K562 (cell line): ENCODE data around the gene ARL5C.
"Not testable (repeated sequence)": the region's sequence is repeated elsewhere in the genome, so short reads cannot be mapped to it uniquely, and the experiment has no call there.

Experiments used
- EGR1 ChIP-seq: fragments of 450-650 bp; conservative IDR thresholded peaks from 2 replicates; pipeline ENCODE4 v1.6.1; 2017; ENCODE audit warnings: mild to moderate bottlenecking
- FOXP4 ChIP-seq: sonication (generic); formaldehyde crosslinking; IDR thresholded peaks from 2 replicates; pipeline ENCODE4 v1.8.0; 2022; ENCODE audit warnings: mild to moderate bottlenecking, missing genetic modification reagents, borderline replicate concordance
- POLR2AphosphoS2 ChIP-seq: IDR thresholded peaks from 2 replicates; pipeline ENCODE4 v1.6.1; 2012; ENCODE audit warnings: low read length, improper control_type of control experiment
- SLC30A9 ChIP-seq: fragments of 250-450 bp; sonication (Bioruptor Pico); IDR thresholded peaks from 2 replicates; pipeline ENCODE4 v1.8.0; 2022; ENCODE audit warnings: mild to moderate bottlenecking, moderate library complexity
- TEAD4 ChIP-seq, 2 experiments: sonication (generic) in 1 of 2; formaldehyde crosslinking in 1 of 2; IDR thresholded peaks; 2 replicates each; pipeline versions ENCODE4 v1.6.1 to v1.8.0; 2012 to 2022; ENCODE audit warnings: borderline replicate concordance in 1 of 2, inconsistent platforms in 1 of 2, low read length in 1 of 2, mild to moderate bottlenecking in 1 of 2, missing genetic modification reagents in 1 of 2
- ZNF140 ChIP-seq: fragments of 250-450 bp; sonication (Bioruptor Pico); IDR thresholded peaks from 2 replicates; pipeline ENCODE4 v1.8.0; 2021; ENCODE audit warnings: moderate library complexity, mild to moderate bottlenecking, inconsistent platforms
- TF ChIP-seq, protein P1 (sequence below), 3 experiments: IDR thresholded peaks in 2 of 3; conservative IDR thresholded peaks in 1 of 3; 2 replicates each; pipeline ENCODE4 v1.5.1; 2011 to 2012; ENCODE audit warnings: low read length in 3 of 3, mild to moderate bottlenecking in 3 of 3, control low read depth in 2 of 3, improper control_type of control experiment in 1 of 3, inconsistent platforms in 1 of 3, low read depth in 1 of 3, mixed read lengths in 1 of 3, moderate library complexity in 1 of 3; ENCODE audit not compliant: insufficient read depth in 2 of 3

DNA sequence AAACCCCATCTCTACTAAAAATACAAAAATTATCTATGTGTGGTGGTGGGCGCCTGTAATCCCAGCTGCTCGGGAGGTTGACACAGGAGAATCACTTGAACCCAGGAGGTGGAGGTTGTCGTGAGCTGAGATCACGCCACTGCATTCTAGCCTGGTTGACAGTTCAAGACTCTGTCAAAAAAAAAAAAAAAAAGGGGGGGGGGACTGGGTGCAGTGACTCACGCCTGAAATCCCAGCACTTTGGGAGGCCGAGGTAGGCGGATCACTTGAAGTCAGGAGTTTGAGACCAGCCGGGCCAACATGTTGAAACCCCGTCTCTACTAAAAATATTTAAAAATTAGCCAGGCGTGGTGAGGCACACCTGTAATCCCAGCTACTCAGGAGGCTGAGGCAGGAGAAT, 44.0 kb downstream of the ARL5C start:
- not testable (repeated sequence) for TF ChIP-seq TEAD4 (IDR thresholded peaks at IDR 0.05; ENCODE audit: low read length); TEAD4 (CRISPR knock-in tag; IDR thresholded peaks at IDR 0.05; ENCODE audit: borderline replicate concordance); POLR2AphosphoS2; EGR1; SLC30A9 (CRISPR knock-in tag); ZNF140 (CRISPR knock-in tag); FOXP4
- TF ChIP-seq, protein P1, sequence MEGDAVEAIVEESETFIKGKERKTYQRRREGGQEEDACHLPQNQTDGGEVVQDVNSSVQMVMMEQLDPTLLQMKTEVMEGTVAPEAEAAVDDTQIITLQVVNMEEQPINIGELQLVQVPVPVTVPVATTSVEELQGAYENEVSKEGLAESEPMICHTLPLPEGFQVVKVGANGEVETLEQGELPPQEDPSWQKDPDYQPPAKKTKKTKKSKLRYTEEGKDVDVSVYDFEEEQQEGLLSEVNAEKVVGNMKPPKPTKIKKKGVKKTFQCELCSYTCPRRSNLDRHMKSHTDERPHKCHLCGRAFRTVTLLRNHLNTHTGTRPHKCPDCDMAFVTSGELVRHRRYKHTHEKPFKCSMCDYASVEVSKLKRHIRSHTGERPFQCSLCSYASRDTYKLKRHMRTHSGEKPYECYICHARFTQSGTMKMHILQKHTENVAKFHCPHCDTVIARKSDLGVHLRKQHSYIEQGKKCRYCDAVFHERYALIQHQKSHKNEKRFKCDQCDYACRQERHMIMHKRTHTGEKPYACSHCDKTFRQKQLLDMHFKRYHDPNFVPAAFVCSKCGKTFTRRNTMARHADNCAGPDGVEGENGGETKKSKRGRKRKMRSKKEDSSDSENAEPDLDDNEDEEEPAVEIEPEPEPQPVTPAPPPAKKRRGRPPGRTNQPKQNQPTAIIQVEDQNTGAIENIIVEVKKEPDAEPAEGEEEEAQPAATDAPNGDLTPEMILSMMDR (IDR thresholded peaks at IDR 0.05 in 2 of 3, conservative IDR thresholded peaks at IDR 0.05 in 1 of 3; ENCODE audit: insufficient read depth in 2 of 3, low read depth in 1 of 3, low read length in 3 of 3): not testable (repeated sequence)
